ENCODE measurements around the gene HMGCS1.
"Not testable (repeated sequence)": the region's sequence is repeated elsewhere in the genome, so short reads cannot be mapped to it uniquely, and the experiment has no call there.

Gene HMGCS1

DNA sequence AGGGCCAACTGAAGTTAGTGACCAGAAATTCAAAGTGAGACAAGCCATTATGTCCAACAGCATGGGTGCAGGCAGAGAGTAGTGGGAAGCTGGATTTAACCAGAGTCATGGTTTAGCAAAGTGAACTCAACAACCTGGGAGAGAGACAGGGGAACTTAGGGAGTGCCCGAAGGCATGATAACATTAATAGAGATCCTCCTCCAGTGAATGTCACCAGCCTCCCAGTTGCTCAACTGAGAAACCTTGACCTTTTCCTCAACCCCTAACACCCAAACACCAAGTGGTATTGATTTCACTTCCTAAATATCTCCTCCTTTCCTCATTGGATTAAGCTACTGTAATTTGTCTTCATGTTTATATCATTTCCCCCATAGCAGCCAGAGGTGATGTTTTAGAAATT, 42.6 kb downstream of the HMGCS1 start:
- DNase-seq: no peak

DNA sequence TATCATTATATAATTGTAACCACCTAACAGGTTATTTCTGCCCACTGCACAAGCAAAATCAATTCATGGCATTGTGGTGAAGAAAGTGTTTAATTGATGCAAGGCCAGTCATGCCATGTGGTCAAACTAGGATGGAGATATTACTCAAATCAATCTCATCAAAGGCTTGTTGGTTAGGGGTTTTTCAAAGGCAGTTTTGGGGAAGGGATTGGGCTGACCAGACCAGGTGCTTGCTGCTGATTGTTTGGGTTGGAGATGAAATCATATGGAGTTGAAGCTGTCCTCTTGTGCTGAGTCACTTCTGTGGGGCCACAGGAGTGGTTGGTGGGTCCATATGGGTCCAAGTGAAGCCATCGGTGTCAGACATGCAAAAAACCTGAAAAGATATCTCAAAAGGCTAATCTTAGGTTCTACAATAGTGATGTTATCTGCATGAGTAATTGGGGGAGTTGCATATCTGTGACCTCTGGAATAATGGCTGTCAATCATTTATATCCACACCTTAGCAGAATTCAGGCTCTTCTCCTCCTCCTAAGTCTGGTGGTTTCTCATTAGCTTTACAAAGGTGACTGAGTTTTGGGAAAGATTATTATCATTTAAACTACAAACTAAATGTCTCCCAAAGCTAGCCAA, 44.9 kb downstream of the HMGCS1 start:
- no peak for DNase-seq

DNA sequence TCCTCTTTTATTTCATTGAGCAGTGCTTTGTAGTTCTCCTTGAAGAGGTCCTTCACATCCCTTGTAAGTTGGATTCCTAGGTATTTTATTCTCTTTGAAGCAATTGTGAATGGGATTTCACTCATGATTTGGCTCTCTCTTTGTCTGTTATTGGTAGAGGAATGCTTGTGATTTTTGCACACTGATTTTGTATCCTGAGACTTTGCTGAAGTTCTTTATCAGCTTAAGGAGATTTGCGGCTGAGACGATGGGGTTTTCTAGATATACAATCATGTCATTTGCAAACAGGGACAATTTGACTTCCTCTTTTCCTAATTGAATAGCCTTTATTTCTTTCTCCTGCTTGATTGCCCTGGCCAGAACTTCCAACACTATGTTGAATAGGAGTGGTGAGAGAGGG, 50.9 kb downstream of the HMGCS1 start:
- not testable (repeated sequence) for DNase-seq

DNA sequence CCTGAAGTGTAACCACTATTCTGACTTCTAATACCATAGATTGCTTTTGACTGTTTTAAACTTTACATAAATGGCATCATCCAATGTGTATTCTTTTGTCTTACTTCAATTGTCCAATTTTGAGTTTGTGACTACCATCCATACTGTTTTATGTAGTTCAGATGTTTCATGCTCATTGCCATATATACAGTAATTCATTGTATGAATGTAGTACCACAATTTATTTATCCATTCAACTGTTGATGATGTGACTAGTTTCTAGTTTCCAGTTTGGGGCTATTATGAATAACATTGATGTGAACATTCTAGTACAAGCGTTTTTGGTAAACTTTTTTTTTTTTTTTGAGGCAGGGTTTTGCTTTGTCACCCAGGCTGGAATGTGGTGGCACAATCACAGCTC, 55.1 kb downstream of the HMGCS1 start:
- DNase-seq: no peak

DNA sequence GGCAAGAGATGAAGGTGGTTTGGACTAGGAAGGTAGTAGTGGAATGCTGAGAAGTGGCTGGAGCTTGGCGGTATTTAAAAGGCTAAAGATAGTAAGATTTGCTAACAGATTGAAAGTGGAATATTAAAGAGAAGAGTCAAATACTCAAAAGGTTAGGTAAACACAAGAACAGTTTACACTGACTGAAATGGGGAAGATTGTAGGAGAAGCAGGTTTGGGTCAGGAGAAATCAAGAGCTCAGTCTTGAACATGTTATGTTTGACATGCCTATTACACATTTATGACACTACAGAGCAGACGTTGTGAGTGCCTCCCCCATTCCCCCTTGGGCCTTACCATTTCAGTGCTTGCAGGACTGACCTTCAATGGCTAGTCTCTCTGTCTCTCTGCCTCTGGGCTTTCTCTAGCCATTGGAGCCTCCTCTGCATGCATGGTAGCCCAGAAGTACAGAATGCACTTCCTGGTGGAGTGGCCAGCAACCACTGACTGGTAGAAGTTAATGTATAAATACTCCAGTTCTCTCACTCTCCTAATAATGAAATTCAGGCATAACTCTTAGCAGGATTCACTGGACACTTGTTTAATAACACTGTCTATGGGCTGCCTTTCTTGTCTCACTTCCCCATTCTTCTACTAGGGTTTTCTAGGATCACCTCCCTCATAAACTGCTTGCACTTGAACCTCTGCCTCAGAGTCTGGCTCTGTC, 56.8 kb downstream of the HMGCS1 start:
- DNase-seq: no peak

DNA sequence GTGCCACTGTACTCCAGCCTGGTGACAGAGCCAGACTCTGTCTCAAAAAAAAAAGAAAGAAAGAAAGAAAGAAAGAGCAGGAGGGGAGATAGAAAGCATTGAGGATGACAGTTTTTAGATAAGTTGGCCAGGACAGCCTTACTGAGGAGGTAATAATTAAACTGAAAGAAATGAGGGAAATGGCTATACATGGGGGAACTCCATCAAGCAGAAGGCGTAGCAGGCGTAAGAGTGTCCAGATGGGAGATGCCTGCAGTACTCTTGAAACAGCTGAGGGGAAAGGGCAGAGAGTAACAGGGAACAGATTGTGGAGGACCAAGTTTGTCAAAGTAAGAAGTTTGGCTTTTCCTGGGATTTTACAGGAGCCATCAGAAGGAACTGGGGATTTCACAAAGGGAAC, 57.5 kb downstream of the HMGCS1 start:
- DNase-seq: no peak

DNA sequence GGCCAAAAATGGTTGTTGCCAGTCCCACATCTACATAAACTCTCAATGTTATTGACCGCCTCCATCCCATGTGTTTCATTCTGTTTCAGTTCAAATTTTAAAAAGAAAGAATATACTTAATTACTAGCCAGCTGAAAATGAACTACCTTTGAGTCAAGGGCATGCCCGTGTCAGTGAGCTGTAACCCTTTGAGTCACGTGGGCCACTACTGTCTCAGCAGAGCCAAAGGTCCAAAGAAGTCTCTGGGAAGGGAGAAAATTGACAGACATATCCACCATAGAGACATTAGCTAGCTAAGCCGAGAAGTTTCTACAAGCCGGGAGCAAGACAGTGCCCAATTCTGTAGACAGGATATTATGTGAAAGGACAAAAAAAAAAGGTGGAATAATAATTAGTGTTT, 61.5 kb downstream of the HMGCS1 start:
- no peak for DNase-seq

DNA sequence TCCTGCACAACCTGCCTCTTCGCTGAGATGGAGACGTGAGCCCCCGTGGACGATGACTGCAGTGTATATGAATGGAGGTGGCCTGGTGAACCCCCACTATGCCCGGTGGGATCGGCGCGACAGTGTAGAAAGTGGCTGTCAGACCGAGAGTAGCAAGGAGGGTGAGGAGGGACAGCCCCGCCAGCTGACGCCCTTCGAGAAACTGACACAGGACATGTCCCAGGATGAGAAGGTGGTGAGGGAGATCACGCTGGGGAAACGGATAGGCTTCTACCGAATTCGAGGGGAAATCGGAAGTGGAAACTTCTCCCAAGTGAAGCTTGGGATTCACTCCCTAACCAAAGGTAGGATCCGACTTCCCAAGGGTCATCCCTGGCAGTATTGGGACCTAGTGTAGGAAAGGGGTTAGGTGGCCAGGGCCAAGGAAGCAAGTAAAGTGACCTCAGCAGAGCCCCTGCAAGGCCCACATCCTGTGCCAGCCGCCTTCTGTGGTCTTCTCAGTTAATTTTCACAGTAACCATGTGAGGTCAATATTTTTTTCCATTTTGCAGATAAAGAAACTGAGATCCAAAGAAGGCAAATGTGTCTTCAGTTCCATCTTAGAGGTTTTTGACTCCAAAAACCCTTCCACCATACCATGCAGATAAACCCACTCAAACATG, 67.4 kb downstream of the HMGCS1 start:
- DNase-seq: no peak

DNA sequence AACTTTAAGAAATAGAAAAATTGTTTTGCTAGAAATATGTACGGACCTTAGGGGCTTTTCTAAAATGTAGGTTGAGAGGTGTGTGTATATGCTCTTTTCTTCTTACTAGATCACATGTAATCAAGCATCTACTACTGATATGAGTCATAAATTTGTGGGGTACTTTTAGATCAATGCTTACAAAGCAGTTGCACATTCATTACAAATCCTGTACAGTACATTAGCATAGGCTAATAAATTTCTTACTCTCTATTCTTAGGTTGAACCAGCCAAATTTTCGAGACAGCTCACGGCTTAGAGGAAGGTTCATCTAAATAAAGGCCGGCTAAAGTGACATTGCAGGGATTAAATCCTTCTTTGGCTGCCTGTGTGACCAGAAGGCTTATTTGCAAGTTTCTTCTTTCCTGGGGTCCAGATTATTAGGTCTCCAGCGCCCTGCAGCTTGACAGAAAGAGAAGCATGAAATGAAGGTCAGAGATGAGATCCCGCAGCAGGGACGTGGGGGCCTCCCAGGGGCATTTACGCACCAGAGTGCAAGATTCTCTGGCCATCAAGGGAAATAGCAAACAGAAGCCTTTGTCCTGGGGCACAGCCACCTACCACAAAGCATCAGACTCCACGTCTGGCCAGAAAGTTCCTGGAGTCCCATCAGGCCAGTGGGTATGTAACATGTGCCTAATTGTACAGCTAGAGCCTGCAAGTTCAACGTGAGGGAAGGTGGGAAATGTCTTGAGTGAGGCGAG, 68.2 kb downstream of the HMGCS1 start:
- DNase-seq: no peak

DNA sequence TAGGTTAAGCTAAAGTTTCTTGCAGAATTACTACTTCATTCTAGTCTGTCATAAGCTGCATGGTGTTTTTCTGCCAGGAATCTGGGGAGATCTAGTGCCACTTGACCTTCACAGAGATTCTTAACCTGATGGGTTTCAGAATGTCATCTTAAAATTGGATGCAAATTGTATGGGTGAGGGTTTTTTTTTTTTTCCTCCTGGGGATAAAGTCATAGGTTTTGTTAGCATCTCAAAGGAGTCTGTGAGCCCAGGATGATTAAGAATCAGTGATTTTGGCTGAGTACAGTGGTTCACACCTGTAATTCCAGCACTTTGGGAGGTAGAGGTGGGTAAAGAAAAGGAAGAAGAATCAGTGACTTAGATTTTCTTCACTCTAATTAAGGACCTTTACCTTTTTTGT, 69.9 kb downstream of the HMGCS1 start:
- DNase-seq: no peak

DNA sequence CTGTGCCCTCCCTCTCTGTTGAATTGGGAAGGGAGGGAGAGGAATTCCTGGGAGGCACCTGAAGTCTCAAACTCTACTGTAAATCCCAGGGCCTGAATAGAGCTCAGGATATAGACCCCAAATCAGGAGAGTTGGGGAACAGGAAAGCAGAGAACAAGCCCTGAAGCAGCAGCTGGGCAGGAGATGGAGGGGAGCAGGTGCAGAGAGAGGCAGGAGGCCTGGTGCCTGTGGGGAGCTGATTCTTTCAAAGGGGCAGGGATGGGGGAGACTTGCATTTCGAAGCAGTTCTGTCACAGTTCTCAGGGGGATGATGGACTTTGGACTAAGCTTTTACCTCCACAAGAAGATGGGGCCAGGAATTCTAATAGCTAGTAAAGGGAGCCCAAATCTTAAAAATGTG, 71.0 kb downstream of the HMGCS1 start:
- no peak for DNase-seq
